ENCODE results near the gene LRP1B. TPM values are rescaled to one million over a fixed set of nuclear protein-coding genes. Genes with fewer than 3 reads are reported as not detected.

The LRP1B gene
- polyA plus RNA-seq, 1 of the 3 experiments (the other 2 are of a cell fraction): 0.28 TPM

GRCh38 chr2:141041281-141041680 lies 1089.5 kb downstream of the LRP1B start:
- Histone ChIP-seq H3K79me2 (ENCODE audit: insufficient read depth) (no peaks in the 10 kb centered on the region), H3K9me2 (no peaks in the 10 kb centered on the region), H3K27me3 (ENCODE audit: insufficient read depth) (no peaks in the 10 kb centered on the region), H3K9me3 (no peaks in the 10 kb centered on the region), H4K20me1 (ENCODE audit: insufficient read depth) (no peaks in the 10 kb centered on the region), H3K36me3 (replicated peaks in 1 of 2; ENCODE audit: control insufficient read depth in 1 of 2, insufficient read depth in 2 of 2, low read length in 1 of 2) (no peaks in the 10 kb centered on the region), H3K4me3 (ENCODE audit: low read depth in 2 of 2, low read length in 1 of 2) (no peak overlapping the region), H3F3A (replicated peaks; ENCODE audit: insufficient read depth) (no peaks in the 10 kb centered on the region), H3K4me2 (no peak overlapping the region), H2AFZ (ENCODE audit: low read depth) (no peak overlapping the region), H3K27ac (ENCODE audit: low read depth in 2 of 2, low read length in 1 of 2) (no peak overlapping the region), H3K9ac (no peak overlapping the region), H3K4me1 (ENCODE audit: control insufficient read depth in 1 of 2, insufficient read depth in 2 of 2, low read depth in 1 of 2, low read length in 1 of 2) (no peaks in the 10 kb centered on the region; a peak in 1 of 4 replicates)
- no peak for TF ChIP-seq REST (IDR thresholded peaks at IDR 0.05; ENCODE audit: low read depth, low read length)
- TF ChIP-seq TCF12 (IDR thresholded peaks at IDR 0.05): 0 out of 2 replicates have a peak, but pooled peaks have one; percentile 16
- WGBS (ENCODE audit: low lambda C conversion rate): 91% methylated on average over 1 of the region's 1 CpG
- no peak for DNase-seq
- ChIA-PET CTCF (no interaction called here), POLR2A (no interaction called here)

GRCh38 chr2:141038341-141038740 lies 1092.5 kb downstream of the LRP1B start:
- ChIA-PET POLR2A (no interaction called here), CTCF (no interaction called here)
- WGBS (ENCODE audit: low lambda C conversion rate): 68% methylated on average over 2 of the region's 2 CpGs
- H3K9me3 ChIP-seq: no peaks in the 10 kb centered on the region
- no peak overlapping the region for H3K27ac ChIP-seq (ENCODE audit: low read depth in 2 of 2, low read length in 1 of 2)
- no peak overlapping the region for H3K4me2 ChIP-seq
- H3K79me2 ChIP-seq (ENCODE audit: insufficient read depth): no peaks in the 10 kb centered on the region
- H3K9me2 ChIP-seq: no peaks in the 10 kb centered on the region
- no peak overlapping the region for H3K9ac ChIP-seq
- H2AFZ ChIP-seq (ENCODE audit: low read depth): no peak overlapping the region
- no peaks in the 10 kb centered on the region for H3K27me3 ChIP-seq (ENCODE audit: insufficient read depth)
- no peaks in the 10 kb centered on the region for H4K20me1 ChIP-seq (ENCODE audit: insufficient read depth)
- H3K36me3 ChIP-seq (replicated peaks in 1 of 2; ENCODE audit: control insufficient read depth in 1 of 2, insufficient read depth in 2 of 2, low read length in 1 of 2): no peaks in the 10 kb centered on the region
- no peaks in the 10 kb centered on the region; a peak in 1 of 4 replicates for H3K4me1 ChIP-seq (ENCODE audit: control insufficient read depth in 1 of 2, insufficient read depth in 2 of 2, low read depth in 1 of 2, low read length in 1 of 2)
- no peak for DNase-seq
- no peak for TF ChIP-seq ZBTB33 (IDR thresholded peaks at IDR 0.05; ENCODE audit: borderline replicate concordance, low read depth)
- TF ChIP-seq TCF12 (IDR thresholded peaks at IDR 0.05): no peak
- no peak for TF ChIP-seq SIN3A (IDR thresholded peaks at IDR 0.05; ENCODE audit: borderline replicate concordance, low read depth, low read length)
- no peak for TF ChIP-seq JUND (IDR thresholded peaks at IDR 0.05)
- TF ChIP-seq TEAD4 (IDR thresholded peaks at IDR 0.05; ENCODE audit: borderline replicate concordance, insufficient read depth): no peak
- no peak for TF ChIP-seq GABPA (IDR thresholded peaks at IDR 0.05; ENCODE audit: low read depth)
- TF ChIP-seq TAF1 (IDR thresholded peaks at IDR 0.05; ENCODE audit: borderline replicate concordance, low read depth, low read length): no peak
- no peak for TF ChIP-seq EZH2phosphoT487 (IDR thresholded peaks at IDR 0.05; ENCODE audit: borderline replicate concordance, low read depth)
- H3K4me3 ChIP-seq (ENCODE audit: low read depth in 2 of 2, low read length in 1 of 2): no peak overlapping the region
- no peaks in the 10 kb centered on the region for H3F3A ChIP-seq (replicated peaks; ENCODE audit: insufficient read depth)
